ENCODE measurements around the gene TMCC2.
A peak's percentile ranks its signal among the peaks of the same experiment; 100 is the strongest.
"Not testable (repeated sequence)": the region's sequence is repeated elsewhere in the genome, so short reads cannot be mapped to it uniquely, and the experiment has no call there.

The TMCC2 gene

GRCh38 chr1:205294175-205294917, 66.6 kb downstream of the TMCC2 start:
- peaks cover 46% of the 10 kb centered on the region for H3K4me1 ChIP-seq (ENCODE audit: control insufficient read depth, insufficient read depth, low read length, unreplicated experiment)
- H2AFZ ChIP-seq (ENCODE audit: low read length, unreplicated experiment), result no peak overlapping the region
- no peak overlapping the region for H3K4me3 ChIP-seq (ENCODE audit: low read depth, low read length)
- H3K27me3 ChIP-seq (ENCODE audit: insufficient read depth, low read length), result no peaks in the 10 kb centered on the region
- H3K36me3 ChIP-seq (ENCODE audit: insufficient read depth, low read length), result no peaks in the 10 kb centered on the region
- no peaks in the 10 kb centered on the region for H3K79me2 ChIP-seq (ENCODE audit: control insufficient read depth, insufficient read depth, low read length, unreplicated experiment)
- peak overlapping the region; percentile 75 for H3K27ac ChIP-seq (ENCODE audit: low read depth, low read length)

GRCh38 chr1:205294934-205295333, 67.2 kb downstream of the TMCC2 start:
- H3K36me3 ChIP-seq (ENCODE audit: insufficient read depth, low read length), result no peaks in the 10 kb centered on the region
- H3K27ac ChIP-seq (ENCODE audit: low read depth, low read length), result peak overlapping the region; percentile 75
- no peak overlapping the region for H2AFZ ChIP-seq (ENCODE audit: low read length, unreplicated experiment)
- no peaks in the 10 kb centered on the region for H3K27me3 ChIP-seq (ENCODE audit: insufficient read depth, low read length)
- peaks cover 46% of the 10 kb centered on the region for H3K4me1 ChIP-seq (ENCODE audit: control insufficient read depth, insufficient read depth, low read length, unreplicated experiment)
- no peaks in the 10 kb centered on the region for H3K79me2 ChIP-seq (ENCODE audit: control insufficient read depth, insufficient read depth, low read length, unreplicated experiment)
- H3K4me3 ChIP-seq (ENCODE audit: low read depth, low read length), result no peak overlapping the region

GRCh38 chr1:205296154-205296553, 68.4 kb downstream of the TMCC2 start:
- H3K4me1 ChIP-seq (ENCODE audit: control insufficient read depth, insufficient read depth, low read length, unreplicated experiment), result peaks cover 56% of the 10 kb centered on the region
- no peak overlapping the region for H3K4me3 ChIP-seq (ENCODE audit: low read depth, low read length)
- no peak overlapping the region for H2AFZ ChIP-seq (ENCODE audit: low read length, unreplicated experiment)
- H3K27ac ChIP-seq (ENCODE audit: low read depth, low read length), result 0 out of 2 replicates have a peak overlapping the region, but pooled peaks have one; percentile 9
- H3K36me3 ChIP-seq (ENCODE audit: insufficient read depth, low read length), result no peaks in the 10 kb centered on the region
- no peaks in the 10 kb centered on the region for H3K79me2 ChIP-seq (ENCODE audit: control insufficient read depth, insufficient read depth, low read length, unreplicated experiment)
- no peaks in the 10 kb centered on the region for H3K27me3 ChIP-seq (ENCODE audit: insufficient read depth, low read length)

- not testable (repeated sequence) for H3K27me3 ChIP-seq (ENCODE audit: insufficient read depth, low read length); H3K36me3 ChIP-seq (ENCODE audit: insufficient read depth, low read length); H3K79me2 ChIP-seq (ENCODE audit: control insufficient read depth, insufficient read depth, low read length, unreplicated experiment)
- peak overlapping the region; percentile 52; the same call in 1 of the 2 replicates for H3K4me3 ChIP-seq (ENCODE audit: low read depth, low read length)
- H3K4me1 ChIP-seq (ENCODE audit: control insufficient read depth, insufficient read depth, low read length, unreplicated experiment), result peaks cover 69% of the 10 kb centered on the region
- H3K27ac ChIP-seq (ENCODE audit: low read depth, low read length), result peak overlapping the region; percentile 96
- H2AFZ ChIP-seq (ENCODE audit: low read length, unreplicated experiment), result peak overlapping the region; percentile 23
Observed at GRCh38 chr1:205297546-205298177, 69.9 kb downstream of the TMCC2 start.

- H3K4me1 ChIP-seq (ENCODE audit: control insufficient read depth, insufficient read depth, low read length, unreplicated experiment), result peaks cover 66% of the 10 kb centered on the region
- H3K79me2 ChIP-seq (ENCODE audit: control insufficient read depth, insufficient read depth, low read length, unreplicated experiment), result no peaks in the 10 kb centered on the region
- H3K27me3 ChIP-seq (ENCODE audit: insufficient read depth, low read length), result no peaks in the 10 kb centered on the region
- H3K4me3 ChIP-seq (ENCODE audit: low read depth, low read length), result peak overlapping the region; percentile 52; the same call in 1 of the 2 replicates
- H3K36me3 ChIP-seq (ENCODE audit: insufficient read depth, low read length), result no peaks in the 10 kb centered on the region
- peak overlapping the region; percentile 23 for H2AFZ ChIP-seq (ENCODE audit: low read length, unreplicated experiment)
- H3K27ac ChIP-seq (ENCODE audit: low read depth, low read length), result peak overlapping the region; percentile 96
Observed at GRCh38 chr1:205298191-205298994, 70.6 kb downstream of the TMCC2 start.

GRCh38 chr1:205300149-205300548, 72.4 kb downstream of the TMCC2 start:
- Histone ChIP-seq H3K4me3 (ENCODE audit: low read depth, low read length) (no peak overlapping the region), H3K27me3 (ENCODE audit: insufficient read depth, low read length) (no peaks in the 10 kb centered on the region), H3K27ac (ENCODE audit: low read depth, low read length) (peak overlapping the region; percentile 90), H3K79me2 (ENCODE audit: control insufficient read depth, insufficient read depth, low read length, unreplicated experiment) (no peaks in the 10 kb centered on the region), H3K4me1 (ENCODE audit: control insufficient read depth, insufficient read depth, low read length, unreplicated experiment) (peaks cover 57% of the 10 kb centered on the region), H2AFZ (ENCODE audit: low read length, unreplicated experiment) (no peak overlapping the region), H3K36me3 (ENCODE audit: insufficient read depth, low read length) (no peaks in the 10 kb centered on the region)

- Histone ChIP-seq H3K4me1 (ENCODE audit: control insufficient read depth, insufficient read depth, low read length, unreplicated experiment) (peaks cover 55% of the 10 kb centered on the region), H3K36me3 (ENCODE audit: insufficient read depth, low read length) (no peaks in the 10 kb centered on the region), H3K27ac (ENCODE audit: low read depth, low read length) (peak overlapping the region; percentile 90), H3K4me3 (ENCODE audit: low read depth, low read length) (no peak overlapping the region), H3K27me3 (ENCODE audit: insufficient read depth, low read length) (no peaks in the 10 kb centered on the region), H2AFZ (ENCODE audit: low read length, unreplicated experiment) (no peak overlapping the region), H3K79me2 (ENCODE audit: control insufficient read depth, insufficient read depth, low read length, unreplicated experiment) (no peaks in the 10 kb centered on the region)
Observed at GRCh38 chr1:205301205-205301821, 73.6 kb downstream of the TMCC2 start.

- no peaks in the 10 kb centered on the region for H3K36me3 ChIP-seq (ENCODE audit: insufficient read depth, low read length)
- no peaks in the 10 kb centered on the region for H3K79me2 ChIP-seq (ENCODE audit: control insufficient read depth, insufficient read depth, low read length, unreplicated experiment)
- no peaks in the 10 kb centered on the region for H3K27me3 ChIP-seq (ENCODE audit: insufficient read depth, low read length)
- H2AFZ ChIP-seq (ENCODE audit: low read length, unreplicated experiment), result no peak overlapping the region
- peaks cover 55% of the 10 kb centered on the region for H3K4me1 ChIP-seq (ENCODE audit: control insufficient read depth, insufficient read depth, low read length, unreplicated experiment)
- no peak overlapping the region for H3K4me3 ChIP-seq (ENCODE audit: low read depth, low read length)
- H3K27ac ChIP-seq (ENCODE audit: low read depth, low read length), result peak overlapping the region; percentile 90
Observed at GRCh38 chr1:205301842-205302588, 74.3 kb downstream of the TMCC2 start.

GRCh38 chr1:205303247-205303888, 75.6 kb downstream of the TMCC2 start:
- no peak overlapping the region for H3K27ac ChIP-seq (ENCODE audit: low read depth, low read length)

More at GRCh38 chr1:205303247-205303888, 75.6 kb downstream of the TMCC2 start:
- Histone ChIP-seq H3K36me3 (ENCODE audit: insufficient read depth, low read length) (peaks cover 5% of the 10 kb centered on the region; the same call in 1 of the 2 replicates), H3K4me1 (ENCODE audit: control insufficient read depth, insufficient read depth, low read length, unreplicated experiment) (peaks cover 41% of the 10 kb centered on the region), H3K79me2 (ENCODE audit: control insufficient read depth, insufficient read depth, low read length, unreplicated experiment) (no peaks in the 10 kb centered on the region), H2AFZ (ENCODE audit: low read length, unreplicated experiment) (no peak overlapping the region), H3K27me3 (ENCODE audit: insufficient read depth, low read length) (no peaks in the 10 kb centered on the region), H3K4me3 (ENCODE audit: low read depth, low read length) (no peak overlapping the region)

Data from ACC112 (cell line).